ENCODE data around the gene FADS3.

- peak; percentile 59; the same call in 1 of the 2 replicates for TF ChIP-seq L3MBTL2 (IDR thresholded peaks at IDR 0.05)
- TF ChIP-seq CTCF (IDR thresholded peaks at IDR 0.05 in 2 of 3, conservative IDR thresholded peaks at IDR 0.05 in 1 of 3; ENCODE audit: insufficient read depth in 2 of 3, low read depth in 1 of 3, low read length in 3 of 3), result no peak
- no peak for TF ChIP-seq NFE2 (IDR thresholded peaks at IDR 0.05; ENCODE audit: low read depth)
- TF ChIP-seq RAD21 (CRISPR knock-in tag; conservative IDR thresholded peaks at IDR 0.05 in 1 of 2, IDR thresholded peaks at IDR 0.05 in 1 of 2), result no peak
- no peak for TF ChIP-seq C11orf30 (IDR thresholded peaks at IDR 0.05; ENCODE audit: low read depth)
Observed at GRCh38 chr11:61922539-61922938, 31.2 kb upstream of the FADS3 start.

All from K562 (cell line).